ENCODE results near the gene FAM221B.

DNA sequence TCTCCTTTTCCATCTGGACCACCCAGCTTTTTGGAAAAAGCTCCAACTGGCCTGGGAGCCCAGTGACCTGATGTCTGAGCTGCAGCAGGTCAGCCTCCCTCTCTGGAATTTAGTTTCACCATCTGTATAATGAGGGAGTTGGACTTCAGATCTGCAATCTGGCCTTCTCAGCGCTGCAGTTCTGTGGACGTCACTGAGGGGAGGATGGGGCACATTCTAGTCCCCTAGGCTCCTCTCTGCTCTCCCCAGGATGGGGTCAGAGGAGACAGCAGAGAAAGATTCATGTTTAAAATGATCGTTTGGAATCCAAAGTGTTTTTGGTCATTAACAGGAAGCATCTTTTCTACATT, 31.4 kb upstream of the FAM221B start:
- TF ChIP-seq, protein P1, sequence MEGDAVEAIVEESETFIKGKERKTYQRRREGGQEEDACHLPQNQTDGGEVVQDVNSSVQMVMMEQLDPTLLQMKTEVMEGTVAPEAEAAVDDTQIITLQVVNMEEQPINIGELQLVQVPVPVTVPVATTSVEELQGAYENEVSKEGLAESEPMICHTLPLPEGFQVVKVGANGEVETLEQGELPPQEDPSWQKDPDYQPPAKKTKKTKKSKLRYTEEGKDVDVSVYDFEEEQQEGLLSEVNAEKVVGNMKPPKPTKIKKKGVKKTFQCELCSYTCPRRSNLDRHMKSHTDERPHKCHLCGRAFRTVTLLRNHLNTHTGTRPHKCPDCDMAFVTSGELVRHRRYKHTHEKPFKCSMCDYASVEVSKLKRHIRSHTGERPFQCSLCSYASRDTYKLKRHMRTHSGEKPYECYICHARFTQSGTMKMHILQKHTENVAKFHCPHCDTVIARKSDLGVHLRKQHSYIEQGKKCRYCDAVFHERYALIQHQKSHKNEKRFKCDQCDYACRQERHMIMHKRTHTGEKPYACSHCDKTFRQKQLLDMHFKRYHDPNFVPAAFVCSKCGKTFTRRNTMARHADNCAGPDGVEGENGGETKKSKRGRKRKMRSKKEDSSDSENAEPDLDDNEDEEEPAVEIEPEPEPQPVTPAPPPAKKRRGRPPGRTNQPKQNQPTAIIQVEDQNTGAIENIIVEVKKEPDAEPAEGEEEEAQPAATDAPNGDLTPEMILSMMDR (IDR thresholded peaks at IDR 0.05), result no peak
- no peak for TF ChIP-seq EZH2 (IDR thresholded peaks at IDR 0.05; ENCODE audit: borderline replicate concordance, insufficient read depth, low read depth, low read length, poor library complexity, severe bottlenecking)

Measured in B cell (primary cell).